IgD-negative memory B cell (primary cell): ENCODE results near the gene COL9A2. TPM values are rescaled to one million over a fixed set of nuclear protein-coding genes. Genes with fewer than 3 reads are reported as not detected.

Experiments used
- H3K27ac Mint-ChIP-seq, 3 donors: one replicate each; pipeline ENCODE4 v1.8.0; 2020 to 2022; ENCODE audit warnings: mild to moderate bottlenecking in 3 of 3, mixed read lengths in 3 of 3, moderate library complexity in 1 of 3
- H3K27me3 Mint-ChIP-seq: one replicate; pipeline ENCODE4 v1.8.0; 2021; ENCODE audit warnings: mixed read lengths
- H3K36me3 Mint-ChIP-seq: one replicate; pipeline ENCODE4 v1.8.0; 2020; ENCODE audit warnings: mild to moderate bottlenecking, mixed read lengths
- H3K4me1 Mint-ChIP-seq, 3 donors: one replicate each; pipeline ENCODE4 v1.8.0; 2020 to 2022; ENCODE audit warnings: mixed read lengths in 3 of 3, mild to moderate bottlenecking in 1 of 3
- H3K4me3 Mint-ChIP-seq, 4 donors: one replicate each; pipeline ENCODE4 v1.8.0; 2020 to 2022; ENCODE audit warnings: mild to moderate bottlenecking in 4 of 4, mixed read lengths in 4 of 4, moderate library complexity in 3 of 4
- H3K9me3 Mint-ChIP-seq, 3 donors: one replicate each; pipeline ENCODE4 v1.8.0; 2020 to 2021; ENCODE audit warnings: mixed read lengths in 3 of 3, mild to moderate bottlenecking in 1 of 3
- polyA plus RNA-seq: library from polyadenylated mRNA; unstranded; fragments of 300-500 nt; fragmentation: Illumina TruSeq; gene quantifications from one replicate; pipeline ENCODE4 v1.2.3, GENCODE V29; 2021

The COL9A2 gene
- polyA plus RNA-seq, 1 donor from 2014 or later = 3.0 TPM

DNA sequence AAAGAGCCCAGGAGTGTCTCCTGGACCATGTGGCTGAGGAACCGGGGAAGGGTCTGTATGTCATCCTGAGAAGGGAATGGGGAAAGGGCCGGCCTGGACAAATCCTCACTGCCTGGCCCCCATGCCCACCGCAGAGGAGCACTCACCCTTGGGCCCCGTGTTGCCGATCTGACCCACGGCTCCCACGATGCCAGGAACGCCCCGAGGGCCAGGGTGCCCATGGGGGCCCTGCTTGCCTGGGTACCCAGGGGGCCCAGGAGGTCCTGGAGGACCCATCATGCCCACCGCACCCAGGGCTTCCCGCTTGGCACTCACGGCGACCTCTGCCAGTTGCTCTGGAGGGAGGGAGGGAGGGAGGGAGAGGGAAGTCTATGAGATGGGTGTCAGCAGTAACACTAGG is 14.6 kb downstream of the COL9A2 start:
- peaks cover 3% of the 10 kb centered on the region for H3K36me3 Mint-ChIP-seq
- H3K9me3 Mint-ChIP-seq = no peaks in the 10 kb centered on the region
- H3K27me3 Mint-ChIP-seq = no peaks in the 10 kb centered on the region
- no peak overlapping the region for H3K4me3 Mint-ChIP-seq
- no peaks in the 10 kb centered on the region for H3K4me1 Mint-ChIP-seq
- H3K27ac Mint-ChIP-seq = no peak overlapping the region

DNA sequence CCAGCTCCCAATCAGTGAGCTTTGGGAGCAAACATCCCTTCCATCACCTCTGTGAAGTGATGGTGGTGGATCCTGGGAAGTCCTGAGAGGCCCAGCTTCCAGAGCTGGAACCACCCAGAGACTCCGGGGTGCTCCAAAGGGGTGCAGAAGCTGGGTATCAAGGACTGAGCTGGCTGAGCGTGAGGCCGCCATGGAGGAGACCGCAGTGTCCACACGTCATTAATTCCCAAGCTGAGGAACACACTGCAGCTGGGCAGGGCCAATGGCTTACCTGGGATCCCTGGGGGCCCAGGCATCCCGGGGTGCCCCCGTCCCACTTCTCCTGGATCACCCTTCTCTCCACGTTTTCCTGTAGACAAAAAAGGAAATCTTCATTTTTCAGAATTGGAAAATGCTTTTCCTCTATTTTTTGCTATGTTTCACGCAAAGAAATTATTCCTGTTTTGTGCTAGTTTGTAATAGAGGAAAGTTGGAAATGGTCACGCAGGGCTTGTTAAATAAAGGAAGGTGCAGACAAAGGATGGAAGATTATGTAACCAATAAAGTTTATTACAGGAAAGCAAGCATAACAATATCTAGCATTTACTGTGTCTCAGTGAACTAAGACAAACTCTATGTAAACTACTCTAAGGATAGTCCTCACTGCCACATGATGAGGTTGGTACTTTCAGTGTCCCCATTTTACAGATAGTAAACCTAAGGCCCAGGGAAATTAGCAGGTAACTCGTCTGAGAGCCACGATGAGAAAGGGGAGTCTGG is 15.4 kb downstream of the COL9A2 start:
- Mint-ChIP-seq H3K27ac (no peak overlapping the region), H3K9me3 (no peaks in the 10 kb centered on the region), H3K4me1 (peaks cover 0 to 2% (median 0%) of the 10 kb centered on the region in 3 donors), H3K4me3 (no peak overlapping the region), H3K27me3 (no peaks in the 10 kb centered on the region), H3K36me3 (peaks cover 3% of the 10 kb centered on the region)

DNA sequence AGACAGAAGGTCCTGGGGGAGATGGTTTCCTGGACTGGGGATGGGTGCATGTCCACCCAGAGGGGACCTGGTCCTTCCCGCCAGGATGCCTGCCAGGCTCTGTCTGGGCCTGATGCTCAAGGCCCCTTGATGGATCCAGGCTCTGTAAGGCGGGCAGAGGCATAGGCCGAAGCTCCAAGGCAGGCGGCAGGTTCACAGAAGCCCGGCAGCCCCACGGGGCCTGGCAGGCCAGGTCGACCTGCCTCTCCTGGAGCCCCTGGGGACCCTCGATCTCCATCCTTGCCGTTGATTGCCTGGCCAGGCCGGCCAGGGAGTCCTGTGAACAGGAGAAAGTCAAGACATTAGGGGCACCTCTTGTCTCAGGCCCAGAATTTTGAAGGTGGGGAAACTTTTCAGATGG is 16.0 kb downstream of the COL9A2 start:
- Mint-ChIP-seq H3K27ac (no peak overlapping the region), H3K4me3 (no peak overlapping the region), H3K27me3 (no peaks in the 10 kb centered on the region), H3K9me3 (no peaks in the 10 kb centered on the region), H3K36me3 (peaks cover 3% of the 10 kb centered on the region), H3K4me1 (peaks cover 0 to 2% (median 0%) of the 10 kb centered on the region in 3 donors)

DNA sequence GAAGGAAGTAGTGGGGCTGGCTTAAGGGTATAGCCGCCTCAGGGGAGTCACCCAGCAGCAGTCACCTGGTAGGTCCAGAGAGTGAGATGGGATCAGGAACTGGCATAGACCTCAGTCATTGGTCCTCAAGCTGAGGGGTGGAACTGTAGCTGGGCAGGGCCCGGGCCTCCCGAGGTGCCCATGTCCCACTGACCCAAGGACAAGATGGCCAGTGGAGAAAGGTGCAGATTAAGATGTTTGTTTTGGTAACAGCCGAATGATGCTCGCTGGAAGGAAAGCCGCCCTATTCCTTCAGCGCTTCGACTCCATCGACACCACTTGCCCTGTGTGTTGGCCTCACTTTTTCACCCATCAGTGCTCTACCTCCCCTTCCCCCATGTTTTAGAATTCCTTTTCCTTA is 16.4 kb downstream of the COL9A2 start:
- no peak overlapping the region for H3K27ac Mint-ChIP-seq
- no peak overlapping the region for H3K4me3 Mint-ChIP-seq
- H3K27me3 Mint-ChIP-seq = no peaks in the 10 kb centered on the region
- no peaks in the 10 kb centered on the region for H3K9me3 Mint-ChIP-seq
- peaks cover 3% of the 10 kb centered on the region for H3K36me3 Mint-ChIP-seq
- H3K4me1 Mint-ChIP-seq = peaks cover 0 to 2% (median 0%) of the 10 kb centered on the region in 3 donors

DNA sequence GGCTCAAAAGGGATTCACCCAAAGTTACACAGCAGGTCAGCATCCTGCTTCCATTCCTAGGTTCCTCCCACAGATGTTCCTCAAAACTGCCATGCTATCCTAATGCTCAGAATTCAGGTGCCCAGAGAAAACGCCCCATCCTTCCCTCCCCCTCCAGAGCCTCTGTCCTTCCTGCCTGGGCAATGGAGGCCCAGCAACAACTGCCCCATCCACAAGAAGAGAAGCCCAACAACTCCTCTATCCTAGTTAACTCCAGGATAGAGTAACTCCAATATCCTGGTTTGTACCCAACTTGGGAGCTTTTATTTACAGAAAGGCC is 16.9 kb downstream of the COL9A2 start:
- Mint-ChIP-seq H3K4me3 (no peak overlapping the region), H3K4me1 (peaks cover 0 to 2% (median 0%) of the 10 kb centered on the region in 3 donors), H3K27me3 (no peaks in the 10 kb centered on the region), H3K36me3 (peaks cover 4% of the 10 kb centered on the region), H3K27ac (no peak overlapping the region), H3K9me3 (no peaks in the 10 kb centered on the region)

DNA sequence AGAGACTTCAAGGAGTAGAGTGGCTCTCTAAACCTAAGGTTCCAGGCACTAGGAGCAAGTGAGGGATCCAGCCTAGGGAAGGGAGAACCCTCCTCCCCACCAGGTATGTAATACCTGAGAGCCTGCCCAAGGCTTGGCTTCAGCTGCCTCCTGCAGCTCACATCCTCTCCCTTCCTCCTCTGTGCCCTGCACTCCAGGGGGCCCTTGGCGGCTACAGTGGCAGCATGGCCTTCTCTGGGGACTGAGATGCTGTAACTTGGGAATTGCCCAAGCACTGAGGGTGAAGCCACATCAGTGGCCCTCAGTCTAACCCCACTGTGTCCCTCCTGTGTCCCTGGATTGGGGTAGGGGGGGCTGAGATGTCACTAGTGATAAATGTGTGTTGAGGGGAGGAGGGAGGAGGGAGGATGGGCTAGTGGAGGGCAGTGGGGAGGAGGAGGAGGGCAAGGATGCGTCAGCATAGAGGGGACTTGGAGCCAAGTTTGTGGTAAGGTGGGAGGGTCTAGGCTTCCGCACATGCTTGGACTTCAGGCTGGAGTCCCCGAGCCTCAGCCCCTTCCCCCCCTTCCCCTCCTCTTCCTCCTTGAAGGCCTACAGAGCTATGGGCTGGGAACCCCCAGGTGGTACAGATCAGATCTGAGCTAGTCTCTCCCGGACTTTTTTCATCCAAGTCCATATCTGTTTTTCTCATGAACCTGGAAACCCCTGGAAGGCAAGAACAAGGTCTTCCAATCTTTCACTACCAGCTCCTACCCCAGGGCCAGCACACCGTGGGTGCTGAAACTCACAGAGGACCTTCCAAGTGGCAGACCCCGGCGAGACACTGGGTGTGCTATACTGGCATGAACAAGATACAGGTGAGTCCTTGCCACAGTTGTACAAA is 17.5 kb downstream of the COL9A2 start:
- H3K27ac Mint-ChIP-seq = no peak overlapping the region
- H3K27me3 Mint-ChIP-seq = no peaks in the 10 kb centered on the region
- H3K4me3 Mint-ChIP-seq = no peak overlapping the region
- peaks cover 0 to 2% (median 0%) of the 10 kb centered on the region in 3 donors for H3K4me1 Mint-ChIP-seq
- H3K36me3 Mint-ChIP-seq = peaks cover 4% of the 10 kb centered on the region
- no peaks in the 10 kb centered on the region for H3K9me3 Mint-ChIP-seq

DNA sequence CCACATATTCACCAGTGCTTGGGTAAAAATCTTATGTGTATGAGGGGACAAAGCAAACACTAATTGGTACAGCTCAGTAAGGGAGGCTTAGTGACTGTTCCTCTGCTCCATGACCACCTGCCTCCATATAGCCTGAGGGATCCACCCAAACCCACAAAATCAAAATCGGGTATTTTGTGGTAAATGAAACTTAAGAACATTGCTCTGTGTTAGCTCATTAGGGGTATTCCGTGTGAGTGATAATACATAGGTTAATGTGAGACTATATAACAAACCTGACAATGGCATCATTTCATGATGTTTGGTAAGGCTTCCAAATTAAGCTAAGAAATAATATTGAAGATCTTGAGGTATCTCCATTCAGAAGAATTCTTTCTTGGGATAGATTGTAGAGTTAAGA is 25.8 kb downstream of the COL9A2 start:
- Mint-ChIP-seq H3K36me3 (peaks cover 7% of the 10 kb centered on the region), H3K27ac (no peak overlapping the region)

DNA sequence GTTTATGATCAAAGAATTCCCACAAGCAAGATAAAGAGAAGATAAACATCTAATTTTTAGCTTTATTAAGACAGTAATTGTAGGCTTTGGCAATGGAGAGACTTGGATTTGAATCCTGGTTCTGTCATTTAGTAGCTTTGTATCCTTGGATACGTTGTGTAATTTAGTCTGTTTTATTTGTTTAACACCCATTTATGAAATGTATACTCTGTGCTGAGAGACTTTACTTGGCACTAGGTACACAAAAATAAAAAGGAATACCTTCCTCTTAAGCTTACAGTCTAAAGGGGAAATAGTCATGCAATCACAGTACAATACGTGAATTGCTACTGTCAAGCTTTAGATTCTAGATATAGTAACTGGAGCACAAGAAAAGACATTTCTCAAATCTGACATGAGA is 35.2 kb downstream of the COL9A2 start:
- Mint-ChIP-seq H3K27me3 (no peaks in the 10 kb centered on the region), H3K4me3 (no peak overlapping the region), H3K36me3 (peaks cover 3% of the 10 kb centered on the region), H3K4me1 (no peaks in the 10 kb centered on the region), H3K9me3 (no peaks in the 10 kb centered on the region), H3K27ac (no peak overlapping the region)

More for the DNA sequence above, 25.8 kb downstream of the COL9A2 start:
- H3K4me3 Mint-ChIP-seq = no peak overlapping the region
- H3K4me1 Mint-ChIP-seq = peaks cover 3 to 12% (median 10%) of the 10 kb centered on the region in 3 donors
- H3K9me3 Mint-ChIP-seq = no peaks in the 10 kb centered on the region
- no peaks in the 10 kb centered on the region for H3K27me3 Mint-ChIP-seq

DNA sequence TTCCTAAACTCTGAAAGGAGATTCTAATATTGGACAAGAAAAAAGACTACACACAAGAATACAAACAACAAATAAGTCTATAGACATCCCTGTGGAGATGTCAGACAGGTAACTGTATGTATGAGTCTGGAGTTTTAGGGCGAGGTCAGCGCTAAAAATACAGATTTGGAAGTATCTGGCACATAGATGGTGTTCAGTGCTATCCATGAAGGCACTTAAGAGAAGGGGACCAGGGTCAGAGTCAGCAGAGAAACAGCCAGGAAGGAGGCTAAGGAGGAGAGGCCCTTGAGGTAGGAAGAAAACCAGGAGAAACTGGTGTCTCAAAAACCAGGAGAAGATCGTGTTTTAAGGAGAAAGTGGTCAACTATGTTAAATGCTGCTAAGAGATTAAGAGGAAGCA is 41.0 kb downstream of the COL9A2 start:
- Mint-ChIP-seq H3K27ac (no peak overlapping the region), H3K9me3 (no peaks in the 10 kb centered on the region), H3K4me3 (no peak overlapping the region), H3K36me3 (peaks cover 10% of the 10 kb centered on the region), H3K27me3 (no peaks in the 10 kb centered on the region), H3K4me1 (peaks cover 0 to 4% (median 2%) of the 10 kb centered on the region in 3 donors)

DNA sequence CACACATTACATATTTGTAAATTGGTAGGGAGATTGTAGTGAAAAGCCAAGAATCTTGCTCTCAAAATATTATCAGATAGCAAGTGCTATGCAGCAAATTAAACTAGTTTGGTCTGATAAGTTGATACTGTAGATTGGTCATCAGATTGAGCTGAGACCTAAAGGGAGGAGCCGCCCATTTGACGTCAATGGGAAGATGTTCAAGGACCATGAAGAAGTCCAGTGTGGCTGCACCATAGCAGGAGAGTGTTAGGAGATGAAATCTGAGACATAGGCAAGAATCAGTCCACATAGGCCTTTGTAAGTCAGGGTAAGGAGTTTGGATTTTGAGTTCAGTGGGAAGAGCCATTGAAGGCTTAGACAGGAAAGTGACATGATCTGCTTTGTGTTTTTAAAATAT is 42.8 kb downstream of the COL9A2 start:
- Mint-ChIP-seq H3K27me3 (no peaks in the 10 kb centered on the region), H3K27ac (no peak overlapping the region), H3K9me3 (no peaks in the 10 kb centered on the region), H3K4me3 (no peak overlapping the region), H3K36me3 (peaks cover 8% of the 10 kb centered on the region), H3K4me1 (peaks cover 1 to 4% (median 2%) of the 10 kb centered on the region in 3 donors)

DNA sequence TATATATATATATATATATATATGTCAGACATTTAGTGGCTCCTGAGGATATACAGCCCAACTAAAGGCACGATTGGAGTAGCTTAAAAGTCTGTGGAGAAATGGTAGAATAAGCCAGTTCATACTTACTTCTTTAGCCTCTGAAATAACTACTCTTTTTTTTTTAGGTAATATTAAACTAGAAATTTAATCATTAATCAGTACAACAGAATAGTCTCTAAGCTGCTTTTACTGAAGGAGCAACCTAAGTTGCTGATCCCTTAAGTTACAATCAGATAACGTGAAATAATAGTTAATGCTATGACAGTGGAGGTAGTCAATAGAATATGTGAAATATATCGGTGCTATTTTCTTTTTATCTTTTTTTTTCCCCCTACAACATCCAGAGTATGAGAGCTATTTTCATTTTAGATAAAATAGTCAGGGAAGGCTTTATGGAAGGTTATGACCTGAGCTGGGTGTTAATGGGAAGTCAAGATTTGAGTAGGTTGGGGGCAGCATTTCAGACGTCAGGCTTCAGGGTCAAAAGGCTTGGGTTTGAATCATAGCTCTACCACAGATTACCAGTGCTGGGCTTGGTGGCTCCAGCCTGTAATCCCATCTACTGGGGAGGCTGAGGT is 43.4 kb downstream of the COL9A2 start:
- no peak overlapping the region for H3K27ac Mint-ChIP-seq
- peaks cover 8% of the 10 kb centered on the region for H3K36me3 Mint-ChIP-seq
- no peak overlapping the region for H3K4me3 Mint-ChIP-seq
- no peaks in the 10 kb centered on the region for H3K9me3 Mint-ChIP-seq
- no peaks in the 10 kb centered on the region for H3K27me3 Mint-ChIP-seq
- H3K4me1 Mint-ChIP-seq = peaks cover 1 to 4% (median 2%) of the 10 kb centered on the region in 3 donors

DNA sequence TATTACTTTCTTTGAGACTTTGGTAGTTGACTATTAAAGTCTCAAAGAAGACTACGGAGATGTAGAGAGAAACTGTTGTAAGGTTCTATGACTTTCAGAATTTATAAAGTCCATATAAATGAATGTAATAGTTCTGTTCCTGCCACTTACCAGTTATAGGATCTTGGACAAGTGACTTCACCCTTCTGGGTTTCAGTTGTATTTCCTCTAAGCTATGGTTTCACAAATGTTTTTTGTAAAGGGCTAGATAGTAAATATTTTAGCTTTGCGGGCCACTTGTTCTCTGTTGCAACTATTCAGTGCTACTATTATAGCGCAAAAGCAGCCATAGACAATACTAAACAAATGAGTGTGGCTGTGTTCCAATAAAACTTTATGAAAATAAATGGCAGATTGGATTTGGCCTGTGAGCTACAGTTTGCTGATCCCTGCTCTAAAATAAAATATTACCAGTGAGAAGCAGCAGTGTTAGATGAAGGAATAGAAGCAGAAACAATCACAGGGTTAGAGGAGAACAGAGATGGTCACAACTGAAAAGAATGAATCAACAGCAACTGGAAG is 44.4 kb downstream of the COL9A2 start:
- Mint-ChIP-seq H3K27ac (no peak overlapping the region), H3K36me3 (peaks cover 8% of the 10 kb centered on the region), H3K4me1 (peaks cover 1 to 4% (median 2%) of the 10 kb centered on the region in 3 donors)

DNA sequence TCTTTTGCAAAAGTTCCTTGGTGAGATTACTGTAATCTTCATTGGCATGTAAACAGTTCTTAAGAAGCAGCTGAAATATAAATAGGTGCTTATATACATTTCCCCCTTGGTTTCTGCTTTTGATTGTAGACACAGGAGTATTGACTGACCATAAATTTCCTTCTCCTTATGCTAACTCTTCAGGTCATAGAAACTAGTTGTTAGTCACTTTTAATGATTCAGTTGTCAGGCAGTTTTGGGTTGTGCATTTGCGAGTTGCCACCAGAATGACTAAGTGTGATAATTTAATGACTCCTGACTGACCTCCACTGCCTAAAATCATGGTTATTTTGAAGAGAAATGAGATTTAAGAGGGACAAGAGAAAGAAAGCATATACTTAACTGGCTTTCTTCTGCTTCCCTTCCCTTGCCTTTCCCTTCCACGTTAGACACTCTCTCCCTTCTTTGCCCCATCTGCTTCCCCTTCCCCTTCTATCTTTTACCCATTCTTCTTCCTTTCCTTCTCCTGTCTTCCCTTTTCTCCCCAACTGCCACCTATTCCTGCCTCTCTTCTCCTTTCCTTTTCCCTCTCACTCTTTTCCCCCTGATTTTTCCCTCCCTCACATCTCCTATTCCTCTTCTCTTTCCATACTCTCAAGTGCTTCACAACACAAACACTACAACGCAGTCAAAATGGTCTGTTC is 46.8 kb downstream of the COL9A2 start:
- Mint-ChIP-seq H3K4me3 (no peak overlapping the region), H3K27me3 (no peaks in the 10 kb centered on the region), H3K36me3 (peaks cover 2% of the 10 kb centered on the region), H3K27ac (peak overlapping the region in 1 of 3 donors; percentile 13), H3K4me1 (peaks cover 1 to 4% (median 2%) of the 10 kb centered on the region in 3 donors), H3K9me3 (no peaks in the 10 kb centered on the region)

More for the DNA sequence above, 44.4 kb downstream of the COL9A2 start:
- Mint-ChIP-seq H3K27me3 (no peaks in the 10 kb centered on the region), H3K4me3 (peak overlapping the region in 1 of 4 donors; percentile 53), H3K9me3 (no peaks in the 10 kb centered on the region)

DNA sequence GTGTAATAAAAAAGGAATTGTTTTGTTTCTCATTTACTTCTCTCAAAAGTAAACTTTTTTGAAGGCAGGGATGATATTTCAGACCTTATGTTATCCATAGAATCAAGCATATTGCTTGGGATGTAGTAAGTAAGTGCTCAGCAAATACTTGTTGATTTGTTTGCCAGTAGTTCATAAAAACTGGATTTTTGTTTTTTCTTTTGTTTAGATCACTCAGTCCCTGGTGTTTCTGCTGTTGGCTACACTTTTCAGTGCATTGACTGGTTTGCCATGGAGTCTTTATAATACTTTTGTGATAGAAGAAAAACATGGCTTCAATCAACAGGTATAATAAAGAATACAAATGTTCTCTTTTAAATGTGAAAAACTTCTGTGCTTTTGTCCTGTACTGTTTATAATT is 48.9 kb downstream of the COL9A2 start:
- Mint-ChIP-seq H3K9me3 (no peaks in the 10 kb centered on the region), H3K27ac (no peak overlapping the region), H3K4me1 (peaks cover 2 to 6% (median 5%) of the 10 kb centered on the region in 3 donors), H3K27me3 (no peaks in the 10 kb centered on the region), H3K4me3 (no peak overlapping the region), H3K36me3 (peaks cover 4% of the 10 kb centered on the region)
